Kasumi-1 (cell line): ENCODE measurements around the gene IL1R1.

ENCODE experiments used
- DNase-seq, 2 experiments: peaks; one replicate each; lab custom pipeline; 2025; lab: John Stamatoyannopoulos, UW

The IL1R1 gene

GRCh38 chr2:102204638-102205037, 62.1 kb downstream of the IL1R1 start:
- DNase-seq = no peak

- DNase-seq = no peak
These were observed 64.3 kb downstream of the IL1R1 start for GRCh38 chr2:102206666-102207341.

GRCh38 chr2:102208774-102209173, 66.2 kb downstream of the IL1R1 start:
- no peak for DNase-seq

- DNase-seq = no peak
These were observed 66.9 kb downstream of the IL1R1 start for GRCh38 chr2:102209474-102209873.

- no peak for DNase-seq
These were observed 74.5 kb downstream of the IL1R1 start for GRCh38 chr2:102217032-102217431.

GRCh38 chr2:102224824-102225739, 82.5 kb downstream of the IL1R1 start:
- peak; percentile 47 to 53 for DNase-seq

- no peak for DNase-seq
These were observed 83.6 kb downstream of the IL1R1 start for GRCh38 chr2:102226171-102226570.

GRCh38 chr2:102226612-102227391, 84.3 kb downstream of the IL1R1 start:
- DNase-seq = no peak

- DNase-seq = no peak
These were observed 86.7 kb downstream of the IL1R1 start for GRCh38 chr2:102229141-102229769.
